ENCODE measurements around the gene FUT2.
A peak's percentile ranks its signal among the peaks of the same experiment; 100 is the strongest.

FUT2 gene

DNA sequence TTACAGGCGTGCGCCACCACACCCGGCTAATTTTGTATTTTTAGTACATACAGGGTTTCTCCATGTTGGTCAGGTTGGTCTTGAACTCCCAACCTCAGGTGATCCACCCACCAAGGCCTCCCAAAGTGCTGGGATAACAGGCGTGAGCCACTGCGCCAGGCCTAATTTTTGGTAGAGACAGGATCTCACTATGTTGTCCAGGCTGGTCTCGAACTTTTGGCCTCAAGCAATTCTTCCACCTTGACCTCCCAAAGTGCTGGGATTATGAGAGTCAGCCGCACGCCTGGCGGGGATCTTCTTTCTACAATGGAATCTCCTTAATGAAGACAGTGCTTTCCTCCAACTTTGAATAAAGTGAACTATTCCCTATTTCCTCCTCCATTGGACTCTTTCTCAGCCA lies 38.9 kb downstream of the FUT2 start:
- DNase-seq = no peak

DNA sequence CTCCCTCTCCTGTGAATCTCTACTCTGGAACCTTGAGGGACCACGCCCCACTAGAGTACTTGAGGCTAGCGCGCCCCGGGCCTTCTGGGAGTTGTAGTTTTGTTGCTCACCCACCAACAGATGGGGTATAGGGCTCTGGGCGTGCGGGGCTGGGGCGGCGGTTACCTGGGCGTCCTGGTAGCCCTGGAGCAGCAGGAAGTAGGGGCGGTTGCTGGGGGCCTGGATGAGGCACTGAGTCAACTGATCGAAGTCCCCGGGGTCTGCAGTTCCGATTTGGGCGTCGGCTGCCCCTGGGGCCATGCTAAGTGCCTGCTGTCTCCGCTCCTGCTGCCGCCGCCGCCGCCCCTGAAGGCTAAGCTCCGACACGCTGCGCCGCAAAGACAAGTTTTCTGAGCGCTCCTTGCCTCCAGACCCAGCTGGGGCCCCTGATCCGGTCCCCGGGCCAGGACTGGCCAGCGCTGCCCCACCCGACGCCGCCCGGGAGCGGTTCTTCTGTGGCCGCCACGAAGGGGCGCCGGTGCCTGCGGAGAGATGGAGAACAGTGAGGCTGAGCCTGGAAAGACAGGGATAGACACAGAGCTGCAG lies 39.4 kb downstream of the FUT2 start:
- DNase-seq = no peak

DNA sequence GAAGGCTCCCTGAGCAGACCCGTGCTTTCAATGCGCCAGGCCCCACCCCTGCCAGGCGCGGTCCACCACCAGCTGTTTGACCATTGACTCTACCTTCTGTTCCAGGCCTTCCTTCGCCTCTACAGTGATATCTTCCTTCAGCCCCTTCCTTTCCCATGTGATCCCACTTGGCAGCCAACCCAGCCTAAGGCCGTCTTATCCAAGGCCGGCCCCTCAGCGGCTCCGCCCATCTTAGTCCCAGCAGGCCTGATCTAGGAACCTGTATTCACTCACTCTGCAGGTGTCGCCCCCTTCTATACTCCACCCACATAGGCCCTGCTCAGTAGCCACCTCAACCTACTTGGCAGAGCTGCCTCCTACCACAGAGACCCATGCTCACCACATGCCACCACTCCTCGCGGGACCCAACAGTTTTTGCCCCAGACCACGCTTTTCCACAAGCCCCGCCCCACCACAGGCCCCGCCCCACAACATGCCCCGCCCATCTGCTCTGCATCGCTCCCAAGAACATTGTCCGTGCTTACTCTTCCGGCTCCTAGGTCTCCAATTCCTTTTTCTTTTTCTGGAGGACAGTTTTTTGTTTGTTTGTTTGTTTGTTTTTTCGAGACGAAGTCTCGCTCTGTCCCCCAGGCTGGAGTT lies 41.7 kb downstream of the FUT2 start:
- no peak for DNase-seq

GRCh38 chr19:48738557-48739403 lies 43.0 kb downstream of the FUT2 start:
- DNase-seq = peak; percentile 94

GRCh38 chr19:48739404-48740163 lies 43.8 kb downstream of the FUT2 start:
- DNase-seq = no peak

GRCh38 chr19:48740164-48740972 lies 44.6 kb downstream of the FUT2 start, which contains the start of gene RASIP1:
RASIP1 (minus strand) TSS chr19:48740610; CDS start chr19:48740282, 328 bp downstream.
- DNase-seq = no peak

GRCh38 chr19:48741129-48741999 lies 45.6 kb downstream of the FUT2 start:
- DNase-seq = peak; percentile 39

DNA sequence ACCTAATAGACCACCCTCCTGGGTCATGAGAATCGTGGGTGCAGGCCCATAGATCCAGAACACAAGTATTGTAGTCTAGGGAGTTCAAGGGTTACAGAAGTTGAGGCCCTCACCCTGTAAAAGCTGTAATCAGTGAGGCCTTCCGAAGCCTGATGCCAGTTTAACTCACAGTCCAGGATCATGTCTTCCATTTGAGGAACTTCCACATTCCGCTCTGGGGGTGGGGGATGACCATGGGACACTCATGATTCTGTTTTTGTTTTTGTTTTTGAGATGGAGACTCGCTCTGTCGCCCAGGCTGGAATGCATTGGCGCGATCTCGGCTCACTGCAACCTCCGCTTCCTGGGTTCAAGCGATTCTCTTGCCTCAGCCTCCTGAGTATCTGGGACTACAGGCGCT lies 46.3 kb downstream of the FUT2 start:
- no peak for DNase-seq

DNA sequence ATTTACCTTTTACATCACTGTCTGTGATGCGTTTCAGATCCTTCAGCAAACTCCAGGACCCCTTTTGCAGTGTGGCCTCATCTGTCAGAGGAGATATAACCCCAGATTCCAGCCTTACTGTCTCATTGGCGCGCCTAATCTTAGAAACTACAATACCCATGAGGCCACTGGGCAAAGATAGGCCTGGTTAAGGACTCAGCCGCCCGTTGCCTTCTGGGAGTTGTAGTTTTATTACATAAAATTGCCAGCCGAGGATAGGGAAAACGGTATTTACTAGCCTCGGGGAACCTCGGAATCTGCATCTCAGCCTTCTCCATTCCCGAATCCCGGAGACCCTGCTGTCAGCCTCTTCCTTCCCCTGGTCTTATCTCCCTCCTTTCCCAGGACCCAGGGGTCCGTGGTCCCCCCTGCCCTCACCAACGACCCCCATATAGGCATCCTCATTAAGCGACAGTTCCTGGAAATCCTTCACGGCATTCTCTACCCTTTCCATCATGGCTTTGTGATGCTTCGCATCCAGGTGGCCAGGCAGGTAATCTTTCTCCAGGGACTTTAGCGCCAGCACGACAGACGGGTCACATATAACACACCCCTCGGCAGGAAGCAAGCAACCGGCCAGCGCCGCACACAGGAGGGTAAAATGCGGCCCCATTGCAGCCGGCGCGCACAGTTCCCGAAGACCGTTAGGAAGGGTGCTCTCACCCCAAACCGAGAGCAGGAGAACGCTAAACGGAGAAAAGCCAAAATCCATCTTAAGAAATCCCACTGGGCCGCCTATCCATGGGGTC lies 49.6 kb downstream of the FUT2 start:
- peak; percentile 74 for DNase-seq

DNA sequence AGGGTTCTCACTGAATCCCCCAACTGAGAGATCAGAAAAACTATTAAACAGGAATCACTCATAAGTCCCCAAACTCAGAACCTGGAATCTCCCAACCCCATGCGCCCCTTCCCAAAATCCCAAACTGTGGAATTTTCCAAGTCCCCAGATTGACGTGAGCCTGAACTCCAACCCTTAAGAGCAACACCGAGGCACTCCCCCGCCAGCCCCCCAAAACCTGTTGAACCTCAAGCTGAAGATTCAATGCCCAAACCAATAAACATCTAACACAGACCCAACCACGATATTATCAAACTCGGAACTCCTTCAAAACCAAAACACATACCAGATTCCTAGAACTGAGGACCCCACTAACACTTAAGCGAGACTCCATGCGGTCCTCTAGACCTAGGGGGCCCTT lies 50.3 kb downstream of the FUT2 start:
- no peak for DNase-seq

GRCh38 chr19:48746738-48747575 lies 51.2 kb downstream of the FUT2 start, which contains the start of gene IZUMO1:
IZUMO1 (minus strand) TSS chr19:48746909; CDS start chr19:48745859, 1,050 bp downstream.
- DNase-seq = peak; percentile 67

DNA sequence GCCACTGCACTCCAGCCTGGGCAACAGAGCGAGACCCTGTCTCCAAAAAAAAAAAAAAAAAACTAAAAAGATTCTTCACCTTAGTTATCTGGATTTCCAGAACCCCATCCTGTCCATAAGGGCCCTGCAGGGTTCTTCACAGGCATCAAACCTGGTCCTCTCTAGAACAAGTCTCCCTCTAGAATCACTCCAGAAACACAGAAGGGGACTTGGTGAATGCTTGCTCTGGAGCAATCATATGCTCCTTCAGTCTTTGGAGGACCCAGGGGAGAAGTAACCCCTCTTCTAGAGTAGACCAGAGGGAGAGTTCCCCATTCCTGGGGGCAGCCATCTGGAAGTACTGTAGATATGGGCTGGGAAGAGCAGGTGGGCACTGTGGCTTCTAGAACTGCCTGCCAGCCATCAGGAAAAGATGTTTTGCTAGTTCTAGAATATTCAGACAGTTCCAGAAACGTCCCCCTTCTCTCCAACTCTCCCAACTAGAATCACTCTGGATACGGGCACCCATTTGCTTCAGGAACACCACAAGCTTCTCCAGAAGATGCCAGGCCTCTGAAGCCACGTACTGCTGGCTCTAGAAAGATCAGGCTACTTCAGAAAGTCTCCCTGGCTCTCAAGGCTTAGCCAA lies 53.9 kb downstream of the FUT2 start:
- DNase-seq = no peak

DNA sequence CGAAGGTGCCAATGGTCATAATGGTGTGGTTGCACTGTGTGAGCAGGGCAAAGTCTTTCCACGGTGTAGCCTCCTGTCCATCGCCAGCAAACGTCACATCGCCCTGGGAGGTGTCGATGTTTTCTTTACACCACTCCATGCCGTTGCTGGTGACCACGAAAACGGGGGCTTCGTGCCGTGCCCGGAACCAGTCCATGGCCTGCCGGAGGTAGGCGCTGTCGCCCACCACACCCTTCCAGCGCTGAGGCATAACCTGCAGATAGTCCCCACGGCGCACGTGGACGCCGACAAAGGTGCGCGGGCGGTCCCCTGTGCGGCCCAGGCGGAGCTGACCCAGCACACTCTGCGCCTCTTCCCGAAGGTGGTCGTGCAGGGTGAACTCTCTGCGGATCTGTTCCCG lies 54.6 kb downstream of the FUT2 start:
- no peak for DNase-seq

GRCh38 chr19:48750771-48751504 lies 55.2 kb downstream of the FUT2 start:
- no peak for DNase-seq

DNA sequence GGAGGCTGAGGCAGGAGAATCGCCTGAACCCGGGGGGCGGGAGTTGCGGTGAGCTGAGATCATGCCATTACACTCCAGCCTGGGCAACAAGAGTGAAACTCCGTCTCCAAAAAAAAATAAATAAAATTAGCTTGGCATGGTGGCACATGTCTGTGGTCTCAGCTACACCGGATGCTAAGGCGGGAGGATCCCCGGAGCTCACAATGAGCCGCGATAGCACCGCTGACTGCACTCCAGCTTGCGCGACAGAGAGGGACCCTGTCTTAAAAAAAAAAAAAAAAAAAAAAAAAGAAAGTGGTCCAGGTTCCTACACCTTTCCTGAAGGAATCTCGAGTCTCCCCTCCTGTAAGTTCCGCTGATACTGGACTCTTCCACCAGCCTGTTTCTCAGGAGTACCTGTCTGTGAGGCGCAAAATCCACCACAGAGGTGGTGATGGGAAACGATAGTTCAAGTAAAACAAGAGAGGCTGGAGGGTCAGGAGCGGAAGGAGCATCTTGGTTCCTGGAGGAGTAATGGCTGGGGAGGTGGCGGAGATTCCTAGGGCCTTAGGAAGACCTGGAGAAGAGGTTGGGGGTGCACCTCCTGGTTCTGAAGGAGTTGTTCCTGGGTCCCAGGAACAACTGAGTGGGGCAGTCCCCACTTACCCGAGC lies 56.2 kb downstream of the FUT2 start:
- DNase-seq = no peak

DNA sequence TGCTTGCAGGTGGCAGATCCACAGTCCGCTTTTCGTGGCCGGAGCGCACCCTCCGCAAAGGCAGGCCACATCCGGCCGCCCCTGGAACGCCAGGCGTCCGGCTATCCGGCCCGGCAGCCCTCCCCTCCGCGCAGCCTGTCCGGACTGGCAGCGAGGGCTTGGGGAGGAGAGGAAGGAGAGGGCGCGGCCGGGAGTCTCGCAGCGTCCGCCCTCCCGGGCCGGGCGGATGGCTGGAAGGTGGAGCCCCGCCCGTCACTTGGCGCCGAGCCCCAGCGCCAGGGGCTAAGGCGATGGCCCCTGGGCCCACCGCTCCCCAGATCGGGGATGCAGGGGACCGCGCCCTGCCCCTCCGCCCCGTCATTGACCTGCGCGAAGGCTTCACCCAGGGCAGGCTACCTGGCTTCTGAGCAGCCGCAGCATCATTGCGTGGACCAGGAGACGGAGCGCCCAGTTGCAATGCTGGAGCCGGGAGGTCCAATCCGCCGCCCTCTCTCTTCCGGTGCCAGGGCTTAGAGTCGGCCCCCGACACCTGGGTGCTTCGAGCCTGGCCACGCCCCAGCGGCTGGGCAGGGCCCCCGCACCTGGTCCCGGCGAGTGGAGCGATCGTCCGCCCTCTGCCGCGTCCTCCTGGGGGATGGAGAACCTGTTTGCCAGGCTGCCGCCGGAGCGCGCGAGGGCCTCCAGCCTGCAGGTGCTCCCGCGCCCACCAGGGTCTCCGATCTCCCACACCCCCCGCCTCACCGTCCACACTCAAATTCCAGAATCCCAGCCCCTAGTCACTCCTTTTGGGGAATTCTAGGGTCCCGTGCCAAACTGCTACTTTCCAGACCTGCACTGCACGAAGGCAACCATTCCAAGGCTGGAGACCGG lies 57.0 kb downstream of the FUT2 start, which contains the start of gene FUT1:
FUT1 (minus strand) TSS at position 146 of the 870 bp plus-strand sequence. CDS start 1,360 bp downstream, outside the sequence.
- peak; percentile 42 for DNase-seq
